Measurements from ENCODE around the gene VGF.

Gene VGF

DNA sequence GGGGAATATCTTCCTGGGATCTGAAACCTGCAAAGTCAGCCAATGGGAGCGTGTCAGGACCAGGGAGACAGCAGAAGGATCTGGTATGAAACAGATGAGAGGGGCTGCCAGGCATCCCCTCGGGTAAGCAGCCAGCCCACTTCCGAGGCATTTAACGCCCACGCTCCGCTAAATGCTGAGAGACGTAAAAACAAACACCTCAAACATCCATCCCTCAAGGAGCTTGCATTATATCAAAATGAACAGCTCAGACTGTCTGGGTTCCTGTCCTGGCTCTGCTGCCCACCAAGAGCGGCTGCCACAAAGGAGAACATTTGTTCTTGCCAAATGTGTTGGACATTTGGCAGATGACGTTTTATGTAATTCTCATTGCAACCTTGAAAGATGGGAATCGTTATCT lies 45.5 kb downstream of the VGF start:
- TF ChIP-seq SPI1 (IDR thresholded peaks at IDR 0.05; ENCODE audit: borderline replicate concordance, low read depth) (no peak), POLR2AphosphoS5 (IDR thresholded peaks at IDR 0.05; ENCODE audit: low read depth) (no peak), GABPA (IDR thresholded peaks at IDR 0.05; ENCODE audit: low read depth) (no peak)
- TF ChIP-seq, protein P1, sequence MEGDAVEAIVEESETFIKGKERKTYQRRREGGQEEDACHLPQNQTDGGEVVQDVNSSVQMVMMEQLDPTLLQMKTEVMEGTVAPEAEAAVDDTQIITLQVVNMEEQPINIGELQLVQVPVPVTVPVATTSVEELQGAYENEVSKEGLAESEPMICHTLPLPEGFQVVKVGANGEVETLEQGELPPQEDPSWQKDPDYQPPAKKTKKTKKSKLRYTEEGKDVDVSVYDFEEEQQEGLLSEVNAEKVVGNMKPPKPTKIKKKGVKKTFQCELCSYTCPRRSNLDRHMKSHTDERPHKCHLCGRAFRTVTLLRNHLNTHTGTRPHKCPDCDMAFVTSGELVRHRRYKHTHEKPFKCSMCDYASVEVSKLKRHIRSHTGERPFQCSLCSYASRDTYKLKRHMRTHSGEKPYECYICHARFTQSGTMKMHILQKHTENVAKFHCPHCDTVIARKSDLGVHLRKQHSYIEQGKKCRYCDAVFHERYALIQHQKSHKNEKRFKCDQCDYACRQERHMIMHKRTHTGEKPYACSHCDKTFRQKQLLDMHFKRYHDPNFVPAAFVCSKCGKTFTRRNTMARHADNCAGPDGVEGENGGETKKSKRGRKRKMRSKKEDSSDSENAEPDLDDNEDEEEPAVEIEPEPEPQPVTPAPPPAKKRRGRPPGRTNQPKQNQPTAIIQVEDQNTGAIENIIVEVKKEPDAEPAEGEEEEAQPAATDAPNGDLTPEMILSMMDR (IDR thresholded peaks at IDR 0.05; ENCODE audit: insufficient read depth, low read length), result no peak
- TF ChIP-seq, protein P2, sequence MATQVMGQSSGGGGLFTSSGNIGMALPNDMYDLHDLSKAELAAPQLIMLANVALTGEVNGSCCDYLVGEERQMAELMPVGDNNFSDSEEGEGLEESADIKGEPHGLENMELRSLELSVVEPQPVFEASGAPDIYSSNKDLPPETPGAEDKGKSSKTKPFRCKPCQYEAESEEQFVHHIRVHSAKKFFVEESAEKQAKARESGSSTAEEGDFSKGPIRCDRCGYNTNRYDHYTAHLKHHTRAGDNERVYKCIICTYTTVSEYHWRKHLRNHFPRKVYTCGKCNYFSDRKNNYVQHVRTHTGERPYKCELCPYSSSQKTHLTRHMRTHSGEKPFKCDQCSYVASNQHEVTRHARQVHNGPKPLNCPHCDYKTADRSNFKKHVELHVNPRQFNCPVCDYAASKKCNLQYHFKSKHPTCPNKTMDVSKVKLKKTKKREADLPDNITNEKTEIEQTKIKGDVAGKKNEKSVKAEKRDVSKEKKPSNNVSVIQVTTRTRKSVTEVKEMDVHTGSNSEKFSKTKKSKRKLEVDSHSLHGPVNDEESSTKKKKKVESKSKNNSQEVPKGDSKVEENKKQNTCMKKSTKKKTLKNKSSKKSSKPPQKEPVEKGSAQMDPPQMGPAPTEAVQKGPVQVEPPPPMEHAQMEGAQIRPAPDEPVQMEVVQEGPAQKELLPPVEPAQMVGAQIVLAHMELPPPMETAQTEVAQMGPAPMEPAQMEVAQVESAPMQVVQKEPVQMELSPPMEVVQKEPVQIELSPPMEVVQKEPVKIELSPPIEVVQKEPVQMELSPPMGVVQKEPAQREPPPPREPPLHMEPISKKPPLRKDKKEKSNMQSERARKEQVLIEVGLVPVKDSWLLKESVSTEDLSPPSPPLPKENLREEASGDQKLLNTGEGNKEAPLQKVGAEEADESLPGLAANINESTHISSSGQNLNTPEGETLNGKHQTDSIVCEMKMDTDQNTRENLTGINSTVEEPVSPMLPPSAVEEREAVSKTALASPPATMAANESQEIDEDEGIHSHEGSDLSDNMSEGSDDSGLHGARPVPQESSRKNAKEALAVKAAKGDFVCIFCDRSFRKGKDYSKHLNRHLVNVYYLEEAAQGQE (IDR thresholded peaks at IDR 0.05; ENCODE audit: insufficient replicate concordance, low read depth), result no peak
- Histone ChIP-seq H3K27me3 (ENCODE audit: insufficient read depth, poor library complexity, severe bottlenecking) (peaks cover 6% of the 10 kb centered on the region), H3K4me3 (replicated peaks; ENCODE audit: insufficient read depth, low read length) (no peak overlapping the region), H3K27ac (replicated peaks) (no peak overlapping the region)
- DNase-seq (ENCODE audit: low read depth in 1 of 2, low spot score in 1 of 2), result no peak

DNA sequence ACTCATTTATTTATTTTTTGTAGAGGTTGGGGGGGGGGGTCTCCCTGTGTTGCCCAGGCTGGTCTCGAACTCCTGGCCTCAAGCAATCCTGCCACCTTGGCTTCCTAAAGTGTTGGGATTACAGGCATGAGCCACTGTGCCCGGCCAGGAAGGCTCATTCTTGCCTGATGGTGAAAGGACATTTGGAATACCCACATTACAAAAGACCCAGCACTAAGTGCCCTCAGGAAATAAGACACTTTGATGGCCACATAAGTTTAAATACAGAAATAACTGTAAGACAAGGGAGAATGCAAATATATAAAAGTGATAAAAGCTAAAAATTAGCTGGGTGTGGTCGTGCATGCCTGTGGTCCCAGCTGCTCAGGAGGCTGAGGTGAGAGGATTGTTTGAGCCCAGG lies 46.5 kb downstream of the VGF start:
- H3K4me3 ChIP-seq (replicated peaks; ENCODE audit: insufficient read depth, low read length), result no peak overlapping the region
- TF ChIP-seq, protein P2 (IDR thresholded peaks at IDR 0.05; ENCODE audit: insufficient replicate concordance, low read depth), result no peak
- TF ChIP-seq GABPA (IDR thresholded peaks at IDR 0.05; ENCODE audit: low read depth), result no peak
- no peak for TF ChIP-seq SPI1 (IDR thresholded peaks at IDR 0.05; ENCODE audit: borderline replicate concordance, low read depth)
- TF ChIP-seq POLR2AphosphoS5 (IDR thresholded peaks at IDR 0.05; ENCODE audit: low read depth), result no peak
- TF ChIP-seq, protein P1 (IDR thresholded peaks at IDR 0.05; ENCODE audit: insufficient read depth, low read length), result no peak
- no peak overlapping the region for H3K27ac ChIP-seq (replicated peaks)
- peaks cover 6% of the 10 kb centered on the region for H3K27me3 ChIP-seq (ENCODE audit: insufficient read depth, poor library complexity, severe bottlenecking)
- no peak for DNase-seq (ENCODE audit: low read depth in 1 of 2, low spot score in 1 of 2)

DNA sequence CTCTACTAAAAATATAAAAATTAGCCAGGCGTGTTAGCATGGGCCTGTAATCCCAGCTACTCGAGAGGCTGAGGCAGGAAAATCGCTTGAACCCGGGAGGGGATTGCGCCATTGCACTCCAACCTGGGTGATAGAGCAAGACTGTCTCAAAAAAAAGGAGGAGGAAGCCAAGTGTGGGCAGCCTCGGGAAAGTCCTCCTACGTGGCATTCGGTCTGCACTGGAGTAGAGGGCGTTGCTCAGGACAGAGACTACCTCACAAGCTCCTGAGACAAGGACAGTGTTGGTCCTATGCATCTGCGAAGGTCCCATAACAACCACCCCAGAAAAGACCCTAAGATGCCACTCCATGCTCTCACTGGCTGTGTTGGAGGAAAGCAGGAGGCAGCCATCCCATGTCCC lies 48.5 kb downstream of the VGF start:
- Histone ChIP-seq H3K27me3 (ENCODE audit: insufficient read depth, poor library complexity, severe bottlenecking) (no peaks in the 10 kb centered on the region), H3K4me3 (replicated peaks; ENCODE audit: insufficient read depth, low read length) (no peak overlapping the region), H3K27ac (replicated peaks) (no peak overlapping the region)
- TF ChIP-seq POLR2AphosphoS5 (IDR thresholded peaks at IDR 0.05; ENCODE audit: low read depth), result no peak
- TF ChIP-seq, protein P1 (IDR thresholded peaks at IDR 0.05; ENCODE audit: insufficient read depth, low read length), result no peak
- TF ChIP-seq, protein P2 (IDR thresholded peaks at IDR 0.05; ENCODE audit: insufficient replicate concordance, low read depth), result no peak
- DNase-seq (ENCODE audit: low read depth in 1 of 2, low spot score in 1 of 2), result no peak
